ENCODE measurements around the gene APRT. TPM values are rescaled to one million over a fixed set of nuclear protein-coding genes. Genes with fewer than 3 reads are reported as not detected.

The APRT gene
- total and polyA plus RNA-seq, 10 of the 15 experiments (the other 5 are each of a cell fraction or from before 2014, with no cell fraction given): 30.6 to 495 (median 166) TPM

GRCh38 chr16:88805340-88805715, 6.4 kb downstream of the APRT start:
- H3K27me3 ChIP-seq (replicated peaks in 1 of 2; ENCODE audit: control insufficient read depth in 2 of 2, insufficient read depth in 2 of 2, low read length in 1 of 2): no peaks in the 10 kb centered on the region
- H3K36me3 ChIP-seq (ENCODE audit: control insufficient read depth in 2 of 2, insufficient read depth in 2 of 2, low read length in 1 of 2): peaks cover 6 to 42% of the 10 kb centered on the region in 2 experiments; a peak in 3 of 4 replicates
- FAIRE-seq (no peak), ATAC-seq (no peak), DNase-seq (ENCODE audit: low read depth, low spot score) (no peak)
- ChIA-PET SMC1A (ENCODE audit: uncharacterized antibody, unreplicated experiment) (no interaction called here), POLR2A (no interaction called here), CTCF (interaction anchor here (1.1 kb wide), 1 partner anchor 68 kb away, joined by 3 read pairs; no protein-coding TSS in a partner anchor), RAD21 (ENCODE audit: unreplicated experiment) (no interaction called here)
- in situ Hi-C loops (cut with MboI): no loop called here
- no peak overlapping the region for H3K9ac ChIP-seq (ENCODE audit: control insufficient read depth, insufficient read depth, low read length)
- H3K4me3 ChIP-seq: peak overlapping the region; percentile 88
- 91% methylated on average over 18 of the region's 22 CpGs for WGBS (ENCODE audit: insufficient coverage, insufficient replicate concordance, low lambda C conversion rate, missing lambda C conversion rate)
- H3K79me2 ChIP-seq (ENCODE audit: control insufficient read depth, insufficient read depth, low read length): peaks cover 40% of the 10 kb centered on the region
- H3K4me1 ChIP-seq (ENCODE audit: control insufficient read depth, insufficient read depth, low read length): peaks cover 23% of the 10 kb centered on the region
- H3K9me3 ChIP-seq (replicated peaks; ENCODE audit: control insufficient read depth, insufficient read depth, low read length): no peaks in the 10 kb centered on the region
- intact Hi-C loops (cut with micrococcal nuclease; ENCODE audit: unreplicated experiment): no loop called here
- H2AFZ ChIP-seq (ENCODE audit: control insufficient read depth, low read depth, low read length): no peak overlapping the region
- BruUV-seq (replicated peaks): no TSS peak
- peak overlapping the region; percentile 66; the same call in 1 of the 2 replicates for H3K4me2 ChIP-seq (ENCODE audit: control insufficient read depth, insufficient read depth)
- no peak overlapping the region for H3K27ac ChIP-seq (ENCODE audit: control insufficient read depth, insufficient read depth)
- TF ChIP-seq ZBTB4 (CRISPR knock-in tag; IDR thresholded peaks at IDR 0.05): no peak
- no peak for TF ChIP-seq KLF5 (IDR thresholded peaks at IDR 0.05; ENCODE audit: partially characterized antibody)
- peak; percentile 32; the same call in 1 of the 2 replicates for TF ChIP-seq POLR2A (IDR thresholded peaks at IDR 0.05; ENCODE audit: low read depth, low read length)
- no peak for TF ChIP-seq ELK1 (IDR thresholded peaks at IDR 0.05; ENCODE audit: low read depth, low read length)
- TF ChIP-seq TCF12 (IDR thresholded peaks at IDR 0.05; ENCODE audit: low read depth, low read length): no peak
- no peak for TF ChIP-seq CHD4 (IDR thresholded peaks at IDR 0.05)
- H4K20me1 ChIP-seq (ENCODE audit: control insufficient read depth, insufficient read depth): no peaks in the 10 kb centered on the region

Measured in GM12878 (cell line).